ENCODE measurements around the gene NPTX2.

NPTX2 gene

DNA sequence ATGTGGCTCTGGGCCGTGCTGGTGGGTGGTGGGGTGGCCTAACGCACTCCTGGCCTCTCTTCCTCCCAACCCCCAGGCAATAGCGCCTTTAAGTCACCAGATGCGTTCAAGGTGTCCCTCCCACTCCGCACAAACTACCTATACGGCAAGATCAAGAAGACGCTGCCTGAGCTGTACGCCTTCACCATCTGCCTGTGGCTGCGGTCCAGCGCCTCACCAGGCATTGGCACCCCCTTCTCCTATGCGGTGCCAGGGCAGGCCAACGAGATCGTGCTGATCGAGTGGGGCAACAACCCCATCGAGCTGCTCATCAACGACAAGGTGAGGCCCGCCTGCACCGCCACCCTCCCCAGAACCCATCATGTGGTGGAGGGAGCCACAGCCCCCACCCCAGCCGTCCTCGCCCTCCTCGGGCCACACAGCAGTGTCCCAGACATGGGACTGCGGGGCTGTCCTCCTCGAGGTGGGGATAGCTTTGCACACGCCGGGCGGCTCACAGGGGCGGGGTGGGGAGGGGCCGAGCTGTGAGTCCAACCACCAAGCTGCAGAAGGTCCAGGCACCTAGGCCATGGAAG, 7.8 kb downstream of the NPTX2 start:
- no peak for ATAC-seq (replicated peaks)
- H3K27me3 Mint-ChIP-seq, result peaks cover 37 to 69% of the 10 kb centered on the region in 2 donors
- H3K4me1 Mint-ChIP-seq (ENCODE audit: low read depth in 2 of 2), result no peaks in the 10 kb centered on the region
- H3K27ac Mint-ChIP-seq, result no peak overlapping the region
- H3K36me3 Mint-ChIP-seq (ENCODE audit: insufficient read depth), result no peaks in the 10 kb centered on the region
- no peak for DNase-seq
- no peaks in the 10 kb centered on the region for H3K9me3 Mint-ChIP-seq
- H3K4me3 Mint-ChIP-seq, result no peak overlapping the region

GRCh38 chr7:98626460-98627412, 9.7 kb downstream of the NPTX2 start:
- Mint-ChIP-seq H3K36me3 (ENCODE audit: insufficient read depth) (no peaks in the 10 kb centered on the region), H3K9me3 (no peaks in the 10 kb centered on the region), H3K4me1 (ENCODE audit: low read depth in 2 of 2) (no peaks in the 10 kb centered on the region), H3K27ac (no peak overlapping the region), H3K27me3 (peaks cover 38 to 64% of the 10 kb centered on the region in 2 donors), H3K4me3 (no peak overlapping the region)
- DNase-seq, result no peak
- no peak for ATAC-seq (replicated peaks)

DNA sequence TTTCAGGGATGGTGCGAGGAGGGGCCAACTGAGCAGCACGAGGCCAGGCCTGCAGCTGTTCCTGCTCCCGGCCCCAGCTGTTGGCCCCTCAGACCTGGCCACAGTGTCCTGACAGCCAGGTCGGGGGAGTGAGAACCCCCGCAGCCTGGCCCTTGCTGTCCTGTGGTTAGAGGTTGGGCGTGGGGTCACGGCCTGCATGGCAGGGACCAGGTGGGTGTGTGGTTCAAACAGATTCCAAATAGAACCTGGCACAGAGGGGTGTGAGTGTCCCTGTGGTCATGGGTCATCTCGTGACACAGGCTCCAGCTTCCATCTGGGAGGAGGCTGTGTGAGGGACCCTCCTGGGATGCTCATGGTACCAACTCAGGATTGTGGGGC, 10.3 kb downstream of the NPTX2 start:
- DNase-seq (no peak), ATAC-seq (replicated peaks) (no peak)
- Mint-ChIP-seq H3K36me3 (ENCODE audit: insufficient read depth) (no peaks in the 10 kb centered on the region), H3K9me3 (no peaks in the 10 kb centered on the region), H3K4me3 (no peak overlapping the region), H3K27ac (no peak overlapping the region), H3K4me1 (ENCODE audit: low read depth in 2 of 2) (no peaks in the 10 kb centered on the region), H3K27me3 (peaks cover 34 to 60% of the 10 kb centered on the region in 2 donors)

- H3K27me3 Mint-ChIP-seq, result peaks cover 30 to 57% of the 10 kb centered on the region in 2 donors
- H3K9me3 Mint-ChIP-seq, result no peaks in the 10 kb centered on the region
- ATAC-seq (replicated peaks) (no peak), DNase-seq (no peak)
- H3K4me3 Mint-ChIP-seq, result no peak overlapping the region
- no peaks in the 10 kb centered on the region for H3K4me1 Mint-ChIP-seq (ENCODE audit: low read depth in 2 of 2)
- no peaks in the 10 kb centered on the region for H3K36me3 Mint-ChIP-seq (ENCODE audit: insufficient read depth)
- no peak overlapping the region for H3K27ac Mint-ChIP-seq
Observed at GRCh38 chr7:98628418-98628817, 11.3 kb downstream of the NPTX2 start.

DNA sequence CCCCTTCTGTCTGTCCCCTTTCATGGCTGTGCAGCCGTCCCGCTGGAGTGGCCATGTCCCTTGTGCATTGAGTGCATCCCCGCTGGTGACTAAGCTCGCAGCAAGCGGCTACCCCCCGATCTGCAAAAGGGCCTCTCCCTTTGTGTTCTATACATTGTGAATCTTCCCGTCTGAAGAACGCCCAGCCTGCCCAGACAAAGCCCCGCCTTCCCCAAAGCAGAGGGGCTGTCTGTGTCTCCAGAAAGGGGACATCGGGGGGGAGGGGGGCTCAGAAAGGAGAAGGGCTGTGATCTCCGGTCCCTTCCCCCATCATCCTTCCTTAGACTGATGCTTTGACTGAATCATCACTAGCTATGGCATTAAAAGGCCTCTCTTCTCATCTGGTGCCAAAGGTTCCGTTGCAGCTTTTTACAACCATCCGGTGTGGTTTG, 11.9 kb downstream of the NPTX2 start:
- peaks cover 30 to 57% of the 10 kb centered on the region in 2 donors for H3K27me3 Mint-ChIP-seq
- H3K4me1 Mint-ChIP-seq (ENCODE audit: low read depth in 2 of 2), result no peaks in the 10 kb centered on the region
- DNase-seq (no peak), ATAC-seq (replicated peaks) (no peak)
- H3K9me3 Mint-ChIP-seq, result no peaks in the 10 kb centered on the region
- no peak overlapping the region for H3K4me3 Mint-ChIP-seq
- no peak overlapping the region for H3K27ac Mint-ChIP-seq
- H3K36me3 Mint-ChIP-seq (ENCODE audit: insufficient read depth), result no peaks in the 10 kb centered on the region

- H3K4me1 Mint-ChIP-seq (ENCODE audit: low read depth in 2 of 2), result no peaks in the 10 kb centered on the region
- H3K4me3 Mint-ChIP-seq, result no peak overlapping the region
- no peak overlapping the region for H3K27ac Mint-ChIP-seq
- ATAC-seq (replicated peaks) (no peak), DNase-seq (no peak)
- H3K9me3 Mint-ChIP-seq, result no peaks in the 10 kb centered on the region
- H3K36me3 Mint-ChIP-seq (ENCODE audit: insufficient read depth), result no peaks in the 10 kb centered on the region
- H3K27me3 Mint-ChIP-seq, result peaks cover 30 to 48% of the 10 kb centered on the region in 2 donors
Observed at GRCh38 chr7:98630149-98630548, 13.1 kb downstream of the NPTX2 start.

- H3K9me3 Mint-ChIP-seq, result no peaks in the 10 kb centered on the region
- DNase-seq, result no peak
Observed at GRCh38 chr7:98630770-98631169, 13.7 kb downstream of the NPTX2 start.

GRCh38 chr7:98638853-98639252, 21.8 kb downstream of the NPTX2 start:
- no peaks in the 10 kb centered on the region for H3K27me3 Mint-ChIP-seq
- no peak overlapping the region for H3K4me3 Mint-ChIP-seq
- H3K36me3 Mint-ChIP-seq (ENCODE audit: insufficient read depth), result no peaks in the 10 kb centered on the region
- no peaks in the 10 kb centered on the region for H3K4me1 Mint-ChIP-seq (ENCODE audit: low read depth in 2 of 2)
- DNase-seq (no peak), ATAC-seq (replicated peaks) (no peak)
- no peaks in the 10 kb centered on the region for H3K9me3 Mint-ChIP-seq
- H3K27ac Mint-ChIP-seq, result no peak overlapping the region

More at GRCh38 chr7:98630770-98631169, 13.7 kb downstream of the NPTX2 start:
- Mint-ChIP-seq H3K36me3 (ENCODE audit: insufficient read depth) (no peaks in the 10 kb centered on the region), H3K4me3 (no peak overlapping the region), H3K27ac (no peak overlapping the region), H3K27me3 (peaks cover 30 to 48% of the 10 kb centered on the region in 2 donors), H3K4me1 (ENCODE audit: low read depth in 2 of 2) (no peaks in the 10 kb centered on the region)
- ATAC-seq (replicated peaks), result no peak

- H3K4me1 Mint-ChIP-seq (ENCODE audit: low read depth in 2 of 2), result no peaks in the 10 kb centered on the region
- DNase-seq, result no peak
- H3K27ac Mint-ChIP-seq, result no peak overlapping the region
- H3K27me3 Mint-ChIP-seq, result no peaks in the 10 kb centered on the region
- H3K4me3 Mint-ChIP-seq, result no peak overlapping the region
- no peak for ATAC-seq (replicated peaks)
- H3K36me3 Mint-ChIP-seq (ENCODE audit: insufficient read depth), result no peaks in the 10 kb centered on the region
- H3K9me3 Mint-ChIP-seq, result no peaks in the 10 kb centered on the region
Observed at GRCh38 chr7:98640375-98640774, 23.3 kb downstream of the NPTX2 start.

DNA sequence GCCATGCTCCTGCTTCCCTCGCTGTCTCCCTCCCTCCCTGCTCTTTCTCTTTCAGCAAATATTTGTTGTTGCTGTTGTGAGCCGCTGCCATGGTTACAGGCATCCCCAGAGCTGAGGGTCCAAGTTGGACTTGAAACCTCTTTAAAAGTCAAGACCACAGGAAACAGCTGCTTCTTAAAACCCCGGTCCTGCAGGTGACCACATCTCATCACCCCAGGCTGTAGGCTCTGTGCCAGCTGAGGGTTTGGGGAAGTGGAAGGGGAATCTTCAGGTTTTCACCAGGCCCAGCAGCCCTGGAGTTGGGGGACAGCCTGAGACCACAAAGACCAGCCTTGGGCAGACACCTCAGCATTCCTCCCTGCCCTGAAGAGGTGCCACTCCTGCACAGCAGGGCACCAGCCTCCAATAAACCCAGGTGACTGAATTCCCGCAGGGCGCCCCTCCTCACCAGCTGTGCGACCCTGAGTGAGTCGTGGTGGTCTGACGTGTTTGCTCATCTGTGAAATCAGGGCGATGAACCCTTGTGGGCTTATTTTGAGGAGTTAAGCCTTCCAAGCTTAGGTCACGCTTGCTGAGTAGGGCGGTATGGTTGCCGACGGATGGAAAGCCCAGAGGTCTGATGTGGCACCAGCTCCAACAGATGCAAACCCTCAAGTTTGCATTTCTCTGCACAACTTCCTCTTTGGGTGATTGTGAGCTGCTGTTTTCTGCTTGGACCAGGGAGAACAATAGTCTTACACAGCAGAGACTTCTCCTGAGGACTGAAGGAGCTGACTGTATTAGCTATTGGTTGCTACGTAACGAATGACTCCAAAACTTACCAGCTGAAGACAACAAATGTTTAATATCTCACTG, 24.8 kb downstream of the NPTX2 start:
- H3K27ac Mint-ChIP-seq, result no peak overlapping the region
- H3K36me3 Mint-ChIP-seq (ENCODE audit: insufficient read depth), result no peaks in the 10 kb centered on the region
- no peaks in the 10 kb centered on the region for H3K4me1 Mint-ChIP-seq (ENCODE audit: low read depth in 2 of 2)
- ATAC-seq (replicated peaks), result no peak
- no peak overlapping the region for H3K4me3 Mint-ChIP-seq
- no peak for DNase-seq
- no peaks in the 10 kb centered on the region for H3K9me3 Mint-ChIP-seq
- peaks cover 0 to 8% of the 10 kb centered on the region in 2 donors for H3K27me3 Mint-ChIP-seq

- no peak overlapping the region for H3K4me3 Mint-ChIP-seq
- H3K36me3 Mint-ChIP-seq (ENCODE audit: insufficient read depth), result no peaks in the 10 kb centered on the region
- H3K27ac Mint-ChIP-seq, result no peak overlapping the region
- no peak for DNase-seq
- peaks cover 0 to 18% of the 10 kb centered on the region in 2 donors for H3K27me3 Mint-ChIP-seq
- no peak for ATAC-seq (replicated peaks)
- H3K9me3 Mint-ChIP-seq, result no peaks in the 10 kb centered on the region
- H3K4me1 Mint-ChIP-seq (ENCODE audit: low read depth in 2 of 2), result no peaks in the 10 kb centered on the region
Observed at GRCh38 chr7:98643236-98643985, 26.3 kb downstream of the NPTX2 start.

GRCh38 chr7:98646465-98646864, 29.4 kb downstream of the NPTX2 start:
- no peak overlapping the region for H3K4me3 Mint-ChIP-seq
- H3K9me3 Mint-ChIP-seq, result no peaks in the 10 kb centered on the region
- peaks cover 9 to 18% of the 10 kb centered on the region in 2 donors for H3K27me3 Mint-ChIP-seq
- H3K27ac Mint-ChIP-seq, result no peak overlapping the region
- DNase-seq, result no peak
- no peaks in the 10 kb centered on the region for H3K36me3 Mint-ChIP-seq (ENCODE audit: insufficient read depth)
- no peak for ATAC-seq (replicated peaks)
- no peaks in the 10 kb centered on the region for H3K4me1 Mint-ChIP-seq (ENCODE audit: low read depth in 2 of 2)

- Mint-ChIP-seq H3K9me3 (no peaks in the 10 kb centered on the region), H3K4me1 (ENCODE audit: low read depth in 2 of 2) (no peaks in the 10 kb centered on the region), H3K4me3 (no peak overlapping the region), H3K36me3 (ENCODE audit: insufficient read depth) (no peaks in the 10 kb centered on the region), H3K27ac (no peak overlapping the region), H3K27me3 (peaks cover 9 to 18% of the 10 kb centered on the region in 2 donors)
- no peak for ATAC-seq (replicated peaks)
- DNase-seq, result no peak
Observed at GRCh38 chr7:98647326-98647725, 30.2 kb downstream of the NPTX2 start.
